Measurements from ENCODE around the gene ADAT3.

Gene ADAT3

GRCh38 chr19:1905110-1905862, at the start of gene ADAT3, which contains the start of gene SCAMP4:
Gene ADAT3 (plus strand): TSS chr19:1905399. CDS start chr19:1912048, 6,649 bp downstream.
Gene SCAMP4 (plus strand): TSS chr19:1905399. CDS start chr19:1915020, 9,621 bp downstream.
- DNase-seq, result peak; percentile 82 to 87

DNA sequence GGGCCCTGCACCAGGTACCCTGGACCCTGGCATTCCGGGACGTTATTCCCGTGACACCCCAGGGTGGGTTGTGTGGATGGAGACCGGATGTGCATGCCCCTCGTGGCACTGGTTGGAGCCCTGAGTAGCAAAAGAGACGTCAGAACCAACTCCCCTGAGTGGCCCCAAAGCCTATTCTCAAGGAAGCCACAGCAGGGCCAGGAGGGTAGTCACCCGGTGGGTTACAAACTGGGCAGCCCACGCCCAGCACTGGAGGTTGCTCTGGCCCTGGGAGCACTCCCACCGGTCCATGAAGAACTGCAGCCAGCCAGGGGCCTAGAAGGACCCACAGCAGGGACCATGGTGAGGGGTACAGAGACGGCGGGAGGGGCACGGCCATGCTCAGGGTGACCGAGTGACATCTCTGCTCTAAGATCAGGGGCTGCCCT, 49.4 kb upstream of the ADAT3 start:
- DNase-seq, result no peak

GRCh38 chr19:1856345-1856697, 48.9 kb upstream of the ADAT3 start:
- DNase-seq, result no peak

GRCh38 chr19:1856698-1857603, 48.2 kb upstream of the ADAT3 start:
- DNase-seq, result no peak

DNA sequence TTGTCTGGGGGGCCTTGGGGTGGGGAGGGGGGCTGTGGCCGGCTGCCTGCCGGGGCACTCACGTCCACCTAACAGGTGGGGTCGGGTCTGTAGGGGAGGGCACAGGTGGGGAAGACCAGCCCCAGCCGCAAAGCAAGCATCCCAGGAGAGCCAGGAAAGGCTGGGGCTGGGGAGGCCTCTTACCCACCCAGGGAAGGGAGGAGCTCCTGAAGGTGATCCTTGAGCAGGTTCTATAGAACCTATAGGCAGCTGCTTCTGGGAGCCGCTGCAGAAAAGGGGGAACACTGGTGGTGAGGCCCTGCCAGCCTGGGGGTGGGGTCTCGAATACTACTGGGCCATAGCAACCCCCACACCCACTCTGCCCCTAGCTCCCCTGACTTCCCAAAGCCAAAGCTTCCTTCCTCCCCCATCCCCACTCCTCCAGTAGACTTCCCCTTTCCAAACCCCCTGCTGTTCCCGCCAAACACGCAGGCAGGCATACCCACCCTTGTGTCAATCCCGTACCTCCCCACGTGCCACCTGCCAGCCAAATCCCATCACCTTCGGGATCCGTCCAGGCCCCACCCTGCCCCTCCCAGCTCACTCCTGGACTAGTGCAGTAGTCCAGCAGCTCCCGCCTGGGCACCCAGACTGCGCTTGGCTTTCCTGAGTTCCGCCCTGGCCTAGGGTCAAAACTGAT, 47.4 kb upstream of the ADAT3 start:
- DNase-seq, result no peak

- no peak for DNase-seq
These were observed 46.7 kb upstream of the ADAT3 start for GRCh38 chr19:1858412-1859081.

- no peak for DNase-seq
These were observed 45.8 kb upstream of the ADAT3 start for GRCh38 chr19:1859331-1859781.

DNA sequence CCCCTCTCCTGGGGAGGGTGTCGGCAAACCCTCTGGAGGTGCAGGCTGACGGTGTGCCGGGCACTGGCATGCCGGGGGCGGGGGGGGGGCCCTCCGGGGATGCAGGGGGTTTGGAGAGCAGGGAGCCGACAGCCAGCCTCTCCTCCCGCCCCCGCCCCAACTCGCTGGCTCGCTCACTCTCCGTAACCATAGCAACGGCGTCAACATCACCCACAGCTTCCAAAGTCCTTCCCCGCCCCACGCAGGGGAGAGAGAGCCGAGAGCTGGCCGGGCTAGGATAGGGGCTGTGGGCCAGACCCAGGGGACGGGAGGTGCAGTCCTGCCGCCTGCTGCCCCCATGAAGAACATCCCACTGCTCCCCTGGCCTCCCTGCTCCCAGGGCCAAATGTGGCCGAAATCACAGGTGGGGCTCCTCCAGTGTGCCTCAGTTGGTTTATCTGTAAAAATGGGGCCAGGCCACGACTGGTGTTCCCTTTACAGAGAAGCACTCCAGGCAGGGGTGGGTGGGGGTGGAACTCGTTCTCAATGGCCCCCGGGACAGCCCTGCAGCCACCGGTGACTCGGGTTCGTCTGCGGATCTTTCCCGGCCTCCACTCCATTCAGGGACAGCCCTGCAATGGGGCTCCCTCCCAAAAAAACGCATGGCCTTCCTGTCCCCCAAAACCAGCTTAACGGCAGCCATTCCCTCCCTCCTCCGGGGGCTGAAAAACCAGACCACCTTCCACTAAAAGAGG, 45.0 kb upstream of the ADAT3 start:
- no peak for DNase-seq

GRCh38 chr19:1860821-1861598, 44.2 kb upstream of the ADAT3 start:
- DNase-seq, result no peak

GRCh38 chr19:1861599-1862031, 43.6 kb upstream of the ADAT3 start:
- DNase-seq, result no peak

GRCh38 chr19:1862068-1862423, 43.2 kb upstream of the ADAT3 start:
- no peak for DNase-seq

- DNase-seq, result no peak
These were observed 42.5 kb upstream of the ADAT3 start for GRCh38 chr19:1862424-1863327.

DNA sequence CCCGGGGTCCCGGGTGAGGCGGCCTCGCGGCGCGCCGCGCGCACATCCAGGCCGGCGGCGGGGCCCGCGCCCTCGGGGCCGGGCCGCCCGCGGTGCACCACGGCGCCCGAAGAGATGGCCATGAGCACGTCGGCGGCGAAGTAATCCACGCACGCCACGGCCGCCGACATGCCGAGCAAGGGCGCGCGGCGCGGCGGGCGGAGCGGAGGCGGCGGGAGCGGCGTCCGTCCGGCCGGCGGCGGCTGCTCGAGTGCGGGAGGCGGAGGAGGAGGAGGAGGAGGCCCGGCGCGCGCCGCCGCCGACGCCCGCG, 41.9 kb upstream of the ADAT3 start, which contains the start of gene KLF16:
KLF16 (minus strand) TSS at position 252 of the 310 bp plus-strand sequence; CDS start at position 170, 82 bp downstream.
- no peak for DNase-seq

DNA sequence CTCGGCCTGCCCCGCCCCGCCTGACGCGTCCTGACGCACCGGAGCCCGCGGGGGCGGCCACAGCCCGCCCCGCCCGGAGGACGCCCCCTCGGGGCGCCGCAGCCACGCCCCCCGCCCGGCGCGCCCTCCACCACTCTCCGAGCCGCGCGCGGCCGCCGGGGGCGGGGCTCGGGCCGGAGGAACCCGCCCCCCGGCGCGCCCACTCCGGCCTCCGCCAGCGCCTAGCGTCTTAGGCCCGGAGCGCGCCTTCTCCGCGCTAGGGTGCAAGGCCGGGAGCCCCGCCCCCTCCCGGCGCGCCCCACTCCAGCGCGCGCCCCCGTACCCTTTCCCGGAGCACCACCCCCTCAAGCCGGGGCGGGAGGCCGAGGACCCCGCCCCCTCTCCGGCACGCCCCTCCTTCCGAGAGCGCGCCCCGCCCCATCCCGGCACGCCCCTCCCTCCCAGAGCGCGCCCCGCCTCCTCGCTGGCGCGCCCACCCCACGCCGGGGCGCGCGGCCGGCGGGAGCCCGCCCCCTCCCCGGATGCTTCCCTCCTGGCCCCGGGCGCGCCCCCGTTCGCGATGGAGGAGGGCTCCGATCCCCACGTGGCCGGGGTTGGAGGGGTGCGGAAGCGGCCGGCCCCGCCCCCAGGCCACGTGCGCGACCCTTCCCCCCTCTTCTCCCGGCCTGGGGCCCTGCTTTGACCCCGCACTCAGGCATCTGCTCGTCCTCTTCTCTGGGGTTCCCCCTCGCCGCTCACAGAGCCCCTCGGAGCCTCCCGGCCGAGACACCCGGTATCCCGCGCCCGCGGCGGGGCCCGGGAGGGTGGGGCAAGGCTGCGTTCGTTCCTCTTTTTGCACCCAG, 41.3 kb upstream of the ADAT3 start:
- DNase-seq, result no peak

GRCh38 chr19:1864480-1865171, 40.6 kb upstream of the ADAT3 start:
- DNase-seq, result no peak

GRCh38 chr19:1865172-1866010, 39.8 kb upstream of the ADAT3 start:
- DNase-seq, result no peak

DNA sequence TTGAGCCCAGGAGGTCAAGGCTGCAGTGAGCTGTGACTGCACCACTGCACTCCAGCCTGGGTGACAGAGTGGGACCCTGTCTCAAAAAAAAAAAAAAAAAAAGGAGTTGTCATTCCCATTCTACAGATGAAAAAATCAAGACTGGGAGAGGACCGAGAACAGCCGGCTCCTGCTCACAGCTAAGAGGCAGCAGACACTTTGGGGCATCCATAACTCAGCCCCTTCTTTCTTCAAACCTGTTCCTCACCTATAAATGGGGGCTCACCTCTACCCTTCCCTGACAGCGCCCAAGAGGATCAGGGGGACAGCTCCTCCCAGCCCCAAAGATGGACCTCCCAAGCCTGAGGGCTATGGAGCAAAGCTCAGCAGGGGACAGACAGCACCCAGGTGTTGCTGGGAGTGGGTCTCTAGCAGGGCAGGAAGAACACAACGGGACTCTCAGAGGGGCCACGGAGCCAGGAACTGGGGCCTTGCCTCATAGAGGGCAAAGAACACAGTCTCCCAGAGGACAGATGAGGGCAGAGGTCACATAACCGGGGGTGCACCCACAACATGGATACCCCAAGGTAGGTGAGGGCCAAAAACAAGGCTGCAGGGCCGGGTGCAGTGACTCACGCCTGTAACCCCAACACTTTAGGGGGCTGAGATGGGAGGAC, 38.4 kb upstream of the ADAT3 start:
- no peak for DNase-seq

Data from cerebellar nuclear complex (tissue), 1 donor.